HEK293 (cell line): ENCODE results near the gene RTL9.

Experiments
- CTCF ChIP-seq: fragments of 450-650 bp; formaldehyde crosslinking; IDR thresholded peaks from 2 replicates; pipeline ENCODE4 v1.5.1; 2016; ENCODE audit warnings: missing biosample characterization, missing genetic modification characterization
- REST ChIP-seq: fragments of 450-650 bp; formaldehyde crosslinking; IDR thresholded peaks from 2 replicates; pipeline ENCODE4 v1.5.1; 2016; ENCODE audit warnings: missing biosample characterization, missing genetic modification characterization
- TCF7L2 ChIP-seq: IDR thresholded peaks from 2 replicates; pipeline ENCODE4 v1.6.1; 2011; ENCODE audit warnings: low read depth, mild to moderate bottlenecking, inconsistent platforms, low read length, moderate library complexity, borderline replicate concordance
- ZBTB49 ChIP-seq: fragments of 450-650 bp; formaldehyde crosslinking; IDR thresholded peaks from 2 replicates; pipeline ENCODE4 v1.5.1; 2016; ENCODE audit warnings: missing biosample characterization, missing genetic modification characterization, low read depth
- ZNF335 ChIP-seq: fragments of 450-650 bp; formaldehyde crosslinking; conservative IDR thresholded peaks from 2 replicates; pipeline ENCODE4 v1.5.1; 2016; ENCODE audit warnings: missing biosample characterization, missing genetic modification characterization
- ZNF433 ChIP-seq: fragments of 450-650 bp; formaldehyde crosslinking; IDR thresholded peaks from 2 replicates; pipeline ENCODE4 v1.5.1; 2016; ENCODE audit warnings: missing biosample characterization, missing genetic modification characterization, low read depth
- ZNF837 ChIP-seq: fragments of 450-650 bp; formaldehyde crosslinking; IDR thresholded peaks from 2 replicates; pipeline ENCODE4 v1.5.1; 2016; ENCODE audit warnings: missing biosample characterization, missing genetic modification characterization

- TF ChIP-seq CTCF (tag by site-specific recombination) (no peak), ZNF433 (tag by site-specific recombination) (no peak), REST (tag by site-specific recombination) (no peak), TCF7L2 (no peak), ZNF837 (tag by site-specific recombination) (no peak), ZNF335 (no peak), ZBTB49 (tag by site-specific recombination) (no peak)
Measured at GRCh38 chrX:110374559-110374958, 15.9 kb downstream of the RTL9 start.
